AG04450 (cell line): ENCODE data around the gene RAVER1. TPM values are rescaled to one million over a fixed set of nuclear protein-coding genes. Genes with fewer than 3 reads are reported as not detected.
"Not testable (repeated sequence)": the region's sequence is repeated elsewhere in the genome, so short reads cannot be mapped to it uniquely, and the experiment has no call there.

Source experiments
- CTCF ChIA-PET: fragments of 300-600, 350-600 bp; formaldehyde crosslinking; extraction: SDS; loops from one replicate; lab custom pipeline; 2022; ENCODE audit warnings: antibody characterized with exemption, inconsistent platforms; lab: Charles Lee
- POLR2A ChIA-PET: fragments of 350-600 bp; formaldehyde crosslinking; extraction: SDS; loops from one replicate; lab custom pipeline; 2021; ENCODE audit warnings: antibody characterized with exemption, inconsistent platforms; lab: Yijun Ruan, JAX
- DNase-seq: peaks from one replicate; pipeline ENCODE4 v3.0.0-alpha.2; 2011; ENCODE audit warnings: low read depth, low spot score
- H3K27ac ChIP-seq: one replicate; pipeline ENCODE4 v1.5.1; 2012; ENCODE audit warnings: low read depth, low read length, control low read depth
- H3K27me3 ChIP-seq: one replicate; pipeline ENCODE4 v1.6.0; 2012; ENCODE audit warnings: low read length; ENCODE audit not compliant: control insufficient read depth, insufficient read depth
- H3K4me3 ChIP-seq: 2 replicates; pipeline ENCODE4 v1.5.1; 2011; ENCODE audit warnings: mild to moderate bottlenecking, low read depth, low read length, control low read depth
- H3K9me3 ChIP-seq: 2 replicates; pipeline ENCODE4 v1.5.1; 2012; ENCODE audit warnings: low read length; ENCODE audit not compliant: control insufficient read depth, insufficient read depth
- CTCF ChIP-seq: IDR thresholded peaks from 2 replicates; pipeline ENCODE4 v1.5.1; 2011; ENCODE audit warnings: low read depth, low read length, control low read depth, inconsistent platforms
- polyA plus RNA-seq: library from polyadenylated mRNA; depleted of rRNA; stranded (reverse); fragments of >200 nt; gene quantifications from 2 replicates; pipeline ENCODE4 v1.2.3, GENCODE V29; 2011

Gene RAVER1
- polyA plus RNA-seq, 1 experiment: 2.2 TPM

GRCh38 chr19:10343495-10343894, 10.2 kb upstream of the RAVER1 start:
- H3K4me3 ChIP-seq: no peak overlapping the region
- no peak for TF ChIP-seq CTCF
- H3K27me3 ChIP-seq: no peaks in the 10 kb centered on the region
- no peak for DNase-seq
- POLR2A ChIA-PET: no interaction called here
- H3K9me3 ChIP-seq: no peaks in the 10 kb centered on the region
- H3K27ac ChIP-seq: no peak overlapping the region
- CTCF ChIA-PET: interaction anchor here (0.9 kb wide), 1 partner anchor 47 kb away, joined by 3 read pairs; no protein-coding TSS in a partner anchor

- Histone ChIP-seq H3K4me3 (no peak overlapping the region), H3K27me3 (no peaks in the 10 kb centered on the region), H3K27ac (no peak overlapping the region), H3K9me3 (no peaks in the 10 kb centered on the region)
- ChIA-PET POLR2A (no interaction called here), CTCF (no interaction called here)
- DNase-seq: no peak
- TF ChIP-seq CTCF: no peak
Observed at GRCh38 chr19:10339977-10340376, 6.6 kb upstream of the RAVER1 start.

GRCh38 chr19:10339380-10339960, 6.1 kb upstream of the RAVER1 start, which contains the start of gene ICAM3:
ICAM3 (minus strand) TSS chr19:10339624; CDS start chr19:10339614, 10 bp downstream.
- CTCF ChIA-PET: no interaction called here
- no peaks in the 10 kb centered on the region for H3K9me3 ChIP-seq
- POLR2A ChIA-PET: no interaction called here
- DNase-seq: no peak
- H3K27ac ChIP-seq: no peak within 1 kb of the TSS
- H3K27me3 ChIP-seq: no peaks in the 10 kb centered on the region
- TF ChIP-seq CTCF: no peak
- no peak within 1 kb of the TSS for H3K4me3 ChIP-seq

- no peaks in the 10 kb centered on the region for H3K9me3 ChIP-seq
- POLR2A ChIA-PET: no interaction called here
- H3K27me3 ChIP-seq: no peaks in the 10 kb centered on the region
- CTCF ChIA-PET: interaction anchor here (0.7 to 1.1 kb wide), 2 partner anchors 80 to 139 kb away, joined by 3 to 6 read pairs; no protein-coding TSS in a partner anchor
- no peak overlapping the region for H3K27ac ChIP-seq
- no peak for TF ChIP-seq CTCF
- no peak for DNase-seq
- no peak overlapping the region for H3K4me3 ChIP-seq
Observed at GRCh38 chr19:10338940-10339339, 5.6 kb upstream of the RAVER1 start.

- H3K4me3 ChIP-seq, DNase-seq, H3K27me3 ChIP-seq, CTCF ChIA-PET, H3K9me3 ChIP-seq, H3K27ac ChIP-seq: not testable (repeated sequence)
- POLR2A ChIA-PET: interaction anchor here (0.7 kb wide), 1 partner anchor 47 kb away, joined by 8 read pairs; no protein-coding TSS in a partner anchor
Observed at GRCh38 chr19:10336725-10337124, 3.4 kb upstream of the RAVER1 start.
